CD4-positive, alpha-beta T cell treated with Interleukin-4 for 1 hour (primary cell): ENCODE results near the gene PPP3R1.

Source experiments
- DNase-seq, 2 donors: peaks; one replicate each; pipeline ENCODE4 v3.0.0-alpha.2; 2020 to 2022

The PPP3R1 gene

DNA sequence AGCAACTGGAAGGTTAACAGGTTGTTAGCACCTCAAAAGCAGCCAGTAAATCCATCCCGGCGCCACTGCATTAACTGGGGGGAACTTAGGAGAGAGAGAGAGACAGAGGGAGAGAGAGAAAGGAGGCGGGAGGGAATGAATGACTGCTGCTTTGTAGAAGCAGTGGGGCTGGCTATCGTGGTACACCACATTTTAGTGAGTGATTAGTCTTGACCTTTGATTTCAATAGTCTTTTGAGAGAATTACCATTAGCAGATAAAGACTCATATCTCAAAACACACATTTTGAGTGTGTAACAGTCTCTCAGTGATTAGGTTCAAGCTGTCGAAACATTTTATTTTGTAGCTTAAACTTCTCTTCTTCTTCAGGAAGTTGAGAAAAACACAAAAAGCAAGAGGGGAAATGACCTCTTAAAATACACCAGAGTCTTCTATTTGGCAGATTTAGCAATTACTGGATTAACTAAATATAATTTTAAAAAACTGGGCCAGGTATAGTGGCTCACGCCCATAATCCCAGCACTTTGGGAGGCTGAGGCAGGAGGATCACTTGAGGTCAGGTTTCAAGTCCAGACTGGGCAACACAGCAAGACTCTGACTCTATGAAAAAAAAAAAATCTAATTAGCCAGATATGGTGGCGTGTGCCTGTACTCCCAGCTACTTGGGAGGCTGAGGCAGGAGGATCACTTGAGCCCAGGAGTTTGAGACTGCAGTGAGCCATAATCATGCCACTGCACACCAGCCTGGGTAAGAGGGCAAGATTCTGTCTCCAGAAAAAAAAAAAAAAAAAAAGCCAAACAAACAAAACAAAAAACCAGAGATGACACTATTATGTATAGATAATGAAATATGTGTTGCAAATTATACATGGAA is 116.6 kb downstream of the PPP3R1 start:
- no peak for DNase-seq

- DNase-seq = no peak
These were observed 117.8 kb downstream of the PPP3R1 start for GRCh38 chr2:68134554-68134953.

DNA sequence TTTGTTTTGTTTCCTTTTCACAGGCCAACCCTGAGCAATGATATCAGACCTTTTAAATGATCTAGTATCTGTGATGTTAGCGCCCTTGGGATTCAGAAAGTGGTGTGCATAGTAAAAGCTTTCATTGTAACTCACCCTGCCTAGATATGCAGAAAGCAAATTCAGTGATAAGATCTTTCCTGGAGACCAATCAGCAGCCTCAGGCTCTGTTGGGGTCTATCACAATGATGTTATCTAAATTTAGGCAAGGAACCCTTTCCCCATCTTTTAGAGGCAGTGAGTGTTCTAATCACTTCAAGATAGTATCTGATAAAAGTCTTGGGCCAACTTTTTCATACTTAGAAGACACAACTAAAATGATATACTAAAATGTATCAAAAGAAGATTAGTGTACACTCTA is 118.2 kb downstream of the PPP3R1 start:
- DNase-seq = no peak
